NCI-H226 (cell line): ENCODE data around the gene MORN5.

ENCODE experiments used
- DNase-seq: peaks from one replicate; pipeline ENCODE4 v3.0.0-alpha.2; 2015

MORN5 gene

GRCh38 chr9:122192914-122193525, 33.3 kb downstream of the MORN5 start:
- DNase-seq: no peak

- DNase-seq: no peak
Observed at GRCh38 chr9:122193651-122194050, 33.9 kb downstream of the MORN5 start.

GRCh38 chr9:122195875-122196274, 36.2 kb downstream of the MORN5 start:
- DNase-seq: no peak

GRCh38 chr9:122197426-122197825, 37.7 kb downstream of the MORN5 start:
- DNase-seq: no peak

GRCh38 chr9:122197882-122198281, 38.2 kb downstream of the MORN5 start:
- DNase-seq: no peak

GRCh38 chr9:122200960-122201595, 41.4 kb downstream of the MORN5 start:
- DNase-seq: peak; percentile 6

GRCh38 chr9:122201641-122202040, 41.9 kb downstream of the MORN5 start:
- DNase-seq: no peak

GRCh38 chr9:122202111-122202510, 42.4 kb downstream of the MORN5 start:
- no peak for DNase-seq

- no peak for DNase-seq
Observed at GRCh38 chr9:122204055-122204454, 44.3 kb downstream of the MORN5 start.

GRCh38 chr9:122204491-122204890, 44.8 kb downstream of the MORN5 start:
- no peak for DNase-seq

- no peak for DNase-seq
Observed at GRCh38 chr9:122205176-122205575, 45.5 kb downstream of the MORN5 start.

GRCh38 chr9:122206118-122207046, 46.7 kb downstream of the MORN5 start:
- no peak for DNase-seq

GRCh38 chr9:122207096-122207495, 47.4 kb downstream of the MORN5 start:
- DNase-seq: no peak

GRCh38 chr9:122209451-122209850, 49.7 kb downstream of the MORN5 start:
- no peak for DNase-seq

GRCh38 chr9:122212473-122213004, 52.8 kb downstream of the MORN5 start:
- no peak for DNase-seq

GRCh38 chr9:122213102-122213588, 53.4 kb downstream of the MORN5 start:
- no peak for DNase-seq

- DNase-seq: peak; percentile 66
Observed at GRCh38 chr9:122213589-122214413, 54.1 kb downstream of the MORN5 start.

GRCh38 chr9:122214507-122214906, 54.8 kb downstream of the MORN5 start:
- DNase-seq: no peak

GRCh38 chr9:122215663-122216062, 56.0 kb downstream of the MORN5 start:
- DNase-seq: no peak

- no peak for DNase-seq
Observed at GRCh38 chr9:122216138-122216797, 56.6 kb downstream of the MORN5 start.

GRCh38 chr9:122216798-122217418, 57.2 kb downstream of the MORN5 start:
- DNase-seq: no peak
